ENCODE results near the gene LILRB3. TPM values are rescaled to one million over a fixed set of nuclear protein-coding genes. Genes with fewer than 3 reads are reported as not detected.

LILRB3 gene
- total and polyA plus RNA-seq, 9 donors, result 1.4 to 4.2 (median 2.7) TPM

- no peak overlapping the region for H3K27ac ChIP-seq (ENCODE audit: low read length)
- 86% methylated on average over 18 of the region's 21 CpGs for WGBS (ENCODE audit: insufficient coverage)
- H3K9me3 ChIP-seq (replicated peaks; ENCODE audit: control insufficient read depth, low read depth, low read length), result peaks cover 2% of the 10 kb centered on the region
- H3K36me3 ChIP-seq (ENCODE audit: control insufficient read depth, insufficient read depth, low read length), result no peaks in the 10 kb centered on the region
- peaks cover 8% of the 10 kb centered on the region for H3K4me1 ChIP-seq (ENCODE audit: control insufficient read depth, insufficient read depth, low read length)
- no peak overlapping the region for H3K4me3 ChIP-seq (ENCODE audit: low read length)
- no peak for DNase-seq
- H3K27me3 ChIP-seq (ENCODE audit: control insufficient read depth, insufficient read depth, low read length), result peaks cover 17% of the 10 kb centered on the region
Measured at GRCh38 chr19:54169149-54169740, 53.6 kb downstream of the LILRB3 start.

GRCh38 chr19:54168174-54168917, 54.5 kb downstream of the LILRB3 start:
- H3K4me1 ChIP-seq (ENCODE audit: control insufficient read depth, insufficient read depth, low read length), result peaks cover 8% of the 10 kb centered on the region
- H3K27ac ChIP-seq (ENCODE audit: low read length), result no peak overlapping the region
- WGBS (ENCODE audit: insufficient coverage), result 29% methylated on average over 22 of the region's 25 CpGs
- peak; percentile 93 for DNase-seq
- H3K4me3 ChIP-seq (ENCODE audit: low read length), result no peak overlapping the region
- H3K9me3 ChIP-seq (replicated peaks; ENCODE audit: control insufficient read depth, low read depth, low read length), result peaks cover 2% of the 10 kb centered on the region
- no peaks in the 10 kb centered on the region for H3K36me3 ChIP-seq (ENCODE audit: control insufficient read depth, insufficient read depth, low read length)
- H3K27me3 ChIP-seq (ENCODE audit: control insufficient read depth, insufficient read depth, low read length), result peaks cover 19% of the 10 kb centered on the region

Other genes with a start within 250 kb of the LILRB3 start
- 21.5 TPM for gene CACNG6, start 231.4 kb downstream of the LILRB3 start, total RNA-seq
- gene CACNG6, start 231.4 kb downstream of the LILRB3 start, polyA plus RNA-seq (ENCODE audit: insufficient read depth in 1 of 8, insufficient read length in 8 of 8, low replicate concordance in 1 of 8), result 10 to 100 TPM; 25.7 to 47.8 (median 33.0) TPM
- not detected for gene VSTM1, start 159.1 kb downstream of the LILRB3 start, total RNA-seq
- gene VSTM1, start 159.1 kb downstream of the LILRB3 start, polyA plus RNA-seq (ENCODE audit: insufficient read depth in 1 of 8, insufficient read length in 8 of 8, low replicate concordance in 1 of 8), result under 1 TPM in 6 of 8 donors, not detected in 2; 0.19 to 0.53 (median 0.25) TPM
- not detected for gene TARM1, start 141.6 kb downstream of the LILRB3 start, total RNA-seq
- under 1 TPM in 3 of 8 donors, not detected in 5; 0.14 to 0.27 (median 0.27) TPM for gene TARM1, start 141.6 kb downstream of the LILRB3 start, polyA plus RNA-seq (ENCODE audit: insufficient read depth in 1 of 8, insufficient read length in 8 of 8, low replicate concordance in 1 of 8)
- 0.09 TPM for gene OSCAR, start 122.2 kb downstream of the LILRB3 start, total RNA-seq
- gene OSCAR, start 122.2 kb downstream of the LILRB3 start, polyA plus RNA-seq (ENCODE audit: insufficient read depth in 1 of 8, insufficient read length in 8 of 8, low replicate concordance in 1 of 8), result under 1 TPM; 0.31 to 0.74 (median 0.47) TPM
- 167 TPM for gene NDUFA3, start 120.2 kb downstream of the LILRB3 start, total RNA-seq
- gene NDUFA3, start 120.2 kb downstream of the LILRB3 start, polyA plus RNA-seq (ENCODE audit: insufficient read depth in 1 of 8, insufficient read length in 8 of 8, low replicate concordance in 1 of 8), result 100 to 1,000 TPM in 6 of 8 donors, 10 to 100 TPM in 2; 89.3 to 124 (median 105) TPM
- gene TFPT, start 107.3 kb downstream of the LILRB3 start, total RNA-seq, result 16.6 TPM
- 10 to 100 TPM; 15.1 to 18.4 (median 17.1) TPM for gene TFPT, start 107.3 kb downstream of the LILRB3 start, polyA plus RNA-seq (ENCODE audit: insufficient read depth in 1 of 8, insufficient read length in 8 of 8, low replicate concordance in 1 of 8)
- gene PRPF31, start 107.3 kb downstream of the LILRB3 start, total RNA-seq, result 38.7 TPM
- gene PRPF31, start 107.3 kb downstream of the LILRB3 start, polyA plus RNA-seq (ENCODE audit: insufficient read depth in 1 of 8, insufficient read length in 8 of 8, low replicate concordance in 1 of 8), result 10 to 100 TPM; 43.2 to 55.5 (median 52.8) TPM
- gene CNOT3, start 85.2 kb downstream of the LILRB3 start, total RNA-seq, result 8.3 TPM
- 10 to 100 TPM; 26.9 to 51.1 (median 37.5) TPM for gene CNOT3, start 85.2 kb downstream of the LILRB3 start, polyA plus RNA-seq (ENCODE audit: insufficient read depth in 1 of 8, insufficient read length in 8 of 8, low replicate concordance in 1 of 8)
- gene LENG1, start 63.3 kb downstream of the LILRB3 start, total RNA-seq, result 9.0 TPM
- gene LENG1, start 63.3 kb downstream of the LILRB3 start, polyA plus RNA-seq (ENCODE audit: insufficient read depth in 1 of 8, insufficient read length in 8 of 8, low replicate concordance in 1 of 8), result 10 to 100 TPM in 2 of 8 donors, 1 to 10 TPM in 6; 9.1 to 11.1 (median 9.7) TPM
- gene TMC4, start 49.8 kb downstream of the LILRB3 start, total RNA-seq, result 1.5 TPM
- gene TMC4, start 49.8 kb downstream of the LILRB3 start, polyA plus RNA-seq (ENCODE audit: insufficient read depth in 1 of 8, insufficient read length in 8 of 8, low replicate concordance in 1 of 8), result 1 to 10 TPM; 1.9 to 8.0 (median 4.1) TPM
- gene MBOAT7, start 33.4 kb downstream of the LILRB3 start, total RNA-seq, result 11.1 TPM
- gene MBOAT7, start 33.4 kb downstream of the LILRB3 start, polyA plus RNA-seq (ENCODE audit: insufficient read depth in 1 of 8, insufficient read length in 8 of 8, low replicate concordance in 1 of 8), result 10 to 100 TPM; 20.1 to 38.3 (median 28.5) TPM
- gene TSEN34, start 31.7 kb downstream of the LILRB3 start, total RNA-seq, result 25.8 TPM
- 10 to 100 TPM; 28.0 to 42.8 (median 36.3) TPM for gene TSEN34, start 31.7 kb downstream of the LILRB3 start, polyA plus RNA-seq (ENCODE audit: insufficient read depth in 1 of 8, insufficient read length in 8 of 8, low replicate concordance in 1 of 8)
- 2,526 TPM for gene RPS9, start 22.1 kb downstream of the LILRB3 start, total RNA-seq
- gene RPS9, start 22.1 kb downstream of the LILRB3 start, polyA plus RNA-seq (ENCODE audit: insufficient read depth in 1 of 8, insufficient read length in 8 of 8, low replicate concordance in 1 of 8), result 1,000 to 10,000 TPM; 2,473 to 2,976 (median 2,757) TPM
- 0.71 TPM for gene LILRA6, start 19.8 kb upstream of the LILRB3 start, total RNA-seq
- gene LILRA6, start 19.8 kb upstream of the LILRB3 start, polyA plus RNA-seq (ENCODE audit: insufficient read depth in 1 of 8, insufficient read length in 8 of 8, low replicate concordance in 1 of 8), result 1 to 10 TPM; 1.0 to 2.6 (median 1.8) TPM
- gene LILRB5, start 34.3 kb upstream of the LILRB3 start, total RNA-seq, result 5.5 TPM
- 10 to 100 TPM in 2 of 8 donors, 1 to 10 TPM in 6; 6.1 to 11.8 (median 8.2) TPM for gene LILRB5, start 34.3 kb upstream of the LILRB3 start, polyA plus RNA-seq (ENCODE audit: insufficient read depth in 1 of 8, insufficient read length in 8 of 8, low replicate concordance in 1 of 8)
- gene LILRB2, start 58.1 kb upstream of the LILRB3 start, total RNA-seq, result 0.53 TPM
- 1 to 10 TPM; 1.4 to 2.9 (median 2.2) TPM for gene LILRB2, start 58.1 kb upstream of the LILRB3 start, polyA plus RNA-seq (ENCODE audit: insufficient read depth in 1 of 8, insufficient read length in 8 of 8, low replicate concordance in 1 of 8)
- 0.22 TPM for gene LILRA5, start 90.2 kb upstream of the LILRB3 start, total RNA-seq
- gene LILRA5, start 90.2 kb upstream of the LILRB3 start, polyA plus RNA-seq (ENCODE audit: insufficient read depth in 1 of 8, insufficient read length in 8 of 8, low replicate concordance in 1 of 8), result 1 to 10 TPM in 2 of 8 donors, under 1 TPM in 6; 0.17 to 1.5 (median 0.61) TPM
- gene LILRA4, start 116.2 kb upstream of the LILRB3 start, total RNA-seq, result not detected
- under 1 TPM in 1 of 8 donors, not detected in 7; 0.48 TPM for gene LILRA4, start 116.2 kb upstream of the LILRB3 start, polyA plus RNA-seq (ENCODE audit: insufficient read depth in 1 of 8, insufficient read length in 8 of 8, low replicate concordance in 1 of 8)
- 5.3 TPM for gene LAIR1, start 141.9 kb upstream of the LILRB3 start, total RNA-seq
- 10 to 100 TPM in 1 of 8 donors, 1 to 10 TPM in 7; 6.8 to 11.8 (median 7.4) TPM for gene LAIR1, start 141.9 kb upstream of the LILRB3 start, polyA plus RNA-seq (ENCODE audit: insufficient read depth in 1 of 8, insufficient read length in 8 of 8, low replicate concordance in 1 of 8)
- 3.6 TPM for gene TTYH1, start 192.5 kb upstream of the LILRB3 start, total RNA-seq
- gene TTYH1, start 192.5 kb upstream of the LILRB3 start, polyA plus RNA-seq (ENCODE audit: insufficient read depth in 1 of 8, insufficient read length in 8 of 8, low replicate concordance in 1 of 8), result 10 to 100 TPM in 1 of 8 donors, 1 to 10 TPM in 7; 2.7 to 13.1 (median 5.1) TPM
- 28.7 TPM for gene LENG8, start 226.2 kb upstream of the LILRB3 start, total RNA-seq
- gene LENG8, start 226.2 kb upstream of the LILRB3 start, polyA plus RNA-seq (ENCODE audit: insufficient read depth in 1 of 8, insufficient read length in 8 of 8, low replicate concordance in 1 of 8), result 100 to 1,000 TPM in 6 of 8 donors, 10 to 100 TPM in 2; 47.6 to 155 (median 105) TPM
- gene LENG9, start 240.8 kb upstream of the LILRB3 start, total RNA-seq, result 2.7 TPM
- 1 to 10 TPM; 1.5 to 4.1 (median 2.5) TPM for gene LENG9, start 240.8 kb upstream of the LILRB3 start, polyA plus RNA-seq (ENCODE audit: insufficient read depth in 1 of 8, insufficient read length in 8 of 8, low replicate concordance in 1 of 8)